ENCODE measurements around the gene DOCK4.

Gene DOCK4

GRCh38 chr7:112053737-112054069 lies 152.5 kb downstream of the DOCK4 start:
- no peak for DNase-seq (ENCODE audit: low read depth in 3 of 3)

DNA sequence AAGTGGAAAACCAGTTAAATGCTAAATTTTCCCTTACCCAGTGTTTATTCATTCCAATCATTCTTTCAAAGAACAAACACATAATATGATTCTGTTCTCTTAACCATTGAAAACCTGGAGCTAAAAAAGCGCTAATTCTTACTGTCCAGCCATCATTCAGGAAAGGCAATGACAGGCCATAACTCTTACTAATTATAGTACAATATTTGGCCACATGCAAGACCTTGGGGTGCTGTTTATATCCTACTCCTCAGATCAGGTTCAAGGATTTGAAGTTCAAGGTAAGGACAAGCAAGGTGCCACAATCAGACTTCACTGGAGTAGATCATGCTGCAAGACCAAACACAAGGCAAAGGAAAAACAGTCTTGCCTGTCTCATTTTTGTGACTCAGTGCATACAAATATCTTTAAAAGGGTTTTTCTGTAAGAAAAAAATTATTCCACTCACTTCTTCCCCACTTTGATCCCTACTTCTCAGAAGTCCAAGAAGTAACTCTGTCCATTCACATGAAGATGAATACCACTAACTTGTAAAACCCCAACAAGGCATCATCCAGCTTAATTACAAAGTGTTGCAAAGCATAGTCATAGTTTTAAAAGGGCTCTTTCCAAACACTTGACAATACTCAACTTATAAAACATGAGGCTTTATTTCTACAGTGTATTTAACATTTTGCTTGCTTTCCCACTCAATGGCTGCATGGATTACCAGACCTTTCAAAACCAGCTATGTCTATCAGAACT lies 153.0 kb downstream of the DOCK4 start:
- no peak for DNase-seq (ENCODE audit: low read depth in 3 of 3)

DNA sequence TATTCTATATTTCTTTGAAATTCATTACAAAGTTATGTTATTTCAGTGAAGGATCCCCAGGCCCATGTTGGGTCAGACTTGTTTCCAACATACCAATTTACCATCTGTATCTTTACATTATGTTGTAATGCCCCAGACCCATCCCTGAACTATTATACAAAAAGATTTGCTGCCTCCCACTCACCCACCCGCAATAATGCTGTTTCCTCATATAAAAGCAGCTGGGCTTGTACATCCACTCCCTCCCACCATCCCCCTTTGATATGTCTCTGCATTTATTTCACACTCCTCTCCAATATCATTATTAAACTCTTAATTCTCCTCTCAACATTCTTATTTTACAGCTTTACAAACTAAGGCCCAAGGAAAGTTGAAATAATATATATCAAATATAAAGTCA lies 153.7 kb downstream of the DOCK4 start:
- DNase-seq (ENCODE audit: low read depth in 3 of 3), result no peak

DNA sequence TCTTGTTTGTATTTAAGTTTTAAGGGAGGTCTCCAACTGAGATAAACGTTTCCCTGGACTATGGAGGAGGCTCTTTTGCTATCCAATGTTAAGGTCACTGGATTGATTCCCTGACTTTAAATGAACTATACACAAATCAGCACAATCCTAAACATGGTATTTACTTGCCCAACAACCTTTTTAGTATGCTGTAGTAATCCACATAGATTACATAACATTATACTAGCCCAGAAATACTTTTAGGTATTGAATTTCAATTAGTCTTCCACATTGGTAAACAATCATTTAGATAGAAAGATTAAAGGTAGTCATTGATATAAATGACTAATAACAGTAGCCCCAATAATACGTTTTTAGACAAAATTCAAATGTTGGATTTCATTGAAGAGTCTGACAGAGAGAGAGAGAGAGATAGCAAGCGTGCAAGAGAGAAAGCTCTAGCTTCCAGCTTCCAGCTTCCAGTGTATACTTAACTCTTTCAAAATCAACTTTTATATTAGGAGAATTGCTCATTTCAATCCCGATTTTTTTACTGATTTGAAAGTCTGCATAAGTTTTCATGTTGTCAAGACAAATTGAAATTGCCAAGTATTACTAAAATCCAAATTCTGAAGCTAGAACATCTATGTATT lies 155.8 kb downstream of the DOCK4 start:
- no peak for DNase-seq (ENCODE audit: low read depth in 3 of 3)

DNA sequence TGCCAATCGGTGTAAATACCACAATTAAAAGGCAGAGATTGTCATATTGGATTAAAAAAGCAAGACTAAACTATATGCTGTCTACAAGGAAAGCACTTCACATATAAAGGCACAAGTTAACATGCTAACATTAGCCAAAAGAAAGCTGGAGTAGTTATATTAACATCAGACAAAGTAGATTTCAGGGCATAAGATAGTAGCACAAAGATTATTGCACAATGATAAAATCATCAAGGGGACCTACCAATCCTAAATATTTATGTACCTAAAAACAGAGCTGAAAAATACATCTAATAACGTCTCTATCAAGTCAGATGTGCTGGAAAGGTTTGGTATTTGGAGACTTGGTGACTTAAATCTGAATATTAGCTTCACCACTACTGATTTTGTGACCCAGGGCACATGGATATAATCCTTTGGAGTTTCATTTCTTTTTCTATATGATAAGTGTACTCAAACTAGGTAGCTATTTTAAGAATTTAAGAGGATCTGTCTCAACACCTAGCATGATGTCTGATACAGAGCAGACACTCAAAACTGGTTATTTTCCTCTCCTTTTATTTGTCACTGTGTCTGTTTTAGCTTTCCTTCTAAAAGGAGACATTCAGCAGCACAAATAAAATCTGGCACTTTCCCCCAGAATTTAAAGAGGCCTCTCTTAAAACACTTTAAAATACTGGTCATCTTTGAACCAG lies 156.5 kb downstream of the DOCK4 start:
- no peak for DNase-seq (ENCODE audit: low read depth in 3 of 3)

GRCh38 chr7:112047421-112047820 lies 158.8 kb downstream of the DOCK4 start:
- DNase-seq (ENCODE audit: low read depth in 3 of 3), result no peak

- no peak for DNase-seq (ENCODE audit: low read depth in 3 of 3)
Measured at GRCh38 chr7:112045222-112045621, 161.0 kb downstream of the DOCK4 start.

DNA sequence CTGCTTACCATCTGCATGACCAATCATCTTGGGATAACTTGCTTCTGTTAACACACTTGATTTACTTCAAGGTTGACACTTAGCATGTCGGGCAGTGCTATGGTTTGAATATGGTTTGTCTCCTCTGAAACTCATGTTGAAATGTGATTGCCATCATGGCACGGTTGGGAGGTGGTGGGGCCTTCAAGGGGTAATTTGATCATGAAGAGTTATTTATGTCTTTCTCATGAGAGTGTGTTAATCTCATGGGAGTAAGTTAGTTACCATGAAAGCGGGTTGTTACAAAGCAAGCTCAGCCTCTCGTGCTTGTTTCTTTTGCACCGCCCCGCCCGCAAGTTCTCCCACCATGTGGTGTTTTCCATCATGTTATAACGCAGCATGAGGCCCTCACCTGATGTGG lies 163.6 kb downstream of the DOCK4 start:
- no peak for DNase-seq (ENCODE audit: low read depth in 3 of 3)

DNA sequence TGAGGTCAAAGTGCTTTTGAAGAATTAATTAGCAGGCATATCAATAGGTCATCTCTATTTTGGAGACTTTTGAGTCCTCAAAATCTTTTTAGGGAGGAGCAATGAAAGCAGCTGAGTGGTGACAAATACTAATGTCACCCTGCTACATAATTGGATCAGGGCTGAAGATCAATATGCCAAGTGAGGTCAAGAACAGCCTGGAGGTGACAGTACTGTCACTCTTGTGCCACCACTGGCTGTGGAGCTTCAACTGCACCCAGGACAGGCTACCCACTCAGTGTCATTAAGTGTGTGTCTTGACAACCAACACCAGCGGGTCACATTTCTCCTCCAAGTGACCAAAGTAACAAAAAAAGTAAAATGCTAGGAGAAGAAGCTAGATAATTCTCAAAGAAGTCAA lies 167.8 kb downstream of the DOCK4 start:
- DNase-seq (ENCODE audit: low read depth in 3 of 3), result no peak

DNA sequence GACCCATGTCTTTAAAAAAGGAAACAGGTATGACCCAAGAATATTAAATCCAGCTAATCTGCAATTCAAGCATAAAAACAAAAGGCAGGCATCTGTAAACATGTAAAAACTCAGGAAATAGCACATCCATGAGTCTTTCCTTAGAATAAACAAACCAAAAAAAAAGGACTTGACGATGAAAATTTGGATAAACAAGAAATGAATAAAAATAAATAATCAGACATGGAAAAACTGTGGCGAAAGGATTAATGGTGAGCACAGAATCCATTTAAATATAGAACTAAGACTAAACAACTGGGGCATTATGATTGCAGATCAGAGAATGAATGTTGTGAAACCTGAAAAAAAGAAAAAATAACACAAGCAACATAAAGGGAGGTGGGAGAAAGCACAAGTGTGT lies 170.1 kb downstream of the DOCK4 start:
- DNase-seq (ENCODE audit: low read depth in 3 of 3), result no peak

DNA sequence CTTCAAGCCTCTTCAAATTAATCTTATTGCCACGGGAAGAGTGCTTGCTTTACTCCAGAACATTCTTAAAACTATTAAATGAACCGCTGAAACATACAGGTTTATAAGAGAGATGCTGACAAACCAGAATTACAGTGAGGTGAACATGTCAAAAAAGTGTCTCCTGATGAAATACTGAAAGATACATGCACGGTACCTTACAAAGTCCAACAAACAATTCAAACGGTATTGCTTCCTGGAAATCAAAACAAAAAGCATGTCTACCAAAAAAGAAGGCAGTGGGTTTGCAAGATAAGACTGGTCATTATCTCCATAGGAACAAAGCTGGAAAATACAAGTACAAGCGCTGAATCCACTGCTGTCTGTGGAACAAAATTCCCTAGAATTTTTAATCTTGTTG lies 174.5 kb downstream of the DOCK4 start:
- no peak for DNase-seq (ENCODE audit: low read depth in 3 of 3)

GRCh38 chr7:112025556-112025955 lies 180.6 kb downstream of the DOCK4 start:
- DNase-seq (ENCODE audit: low read depth in 3 of 3), result no peak

DNA sequence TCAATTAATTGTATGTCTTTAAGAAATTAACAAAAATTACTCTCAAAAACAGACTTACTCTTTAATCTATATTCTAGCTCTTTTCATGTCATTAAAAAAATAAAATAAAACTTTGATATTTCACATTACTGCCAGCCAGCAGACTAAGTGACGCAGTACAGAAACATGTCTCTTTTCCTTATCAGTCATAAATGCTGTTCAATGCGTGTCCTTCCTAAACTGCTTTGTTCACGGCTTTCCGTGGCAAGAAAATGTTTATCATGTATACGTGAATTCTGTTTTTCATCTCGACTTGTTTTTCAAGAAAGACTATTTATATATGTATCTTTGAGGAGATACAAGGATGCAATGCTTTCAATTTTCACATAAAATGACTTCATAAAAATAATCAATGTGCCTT lies 182.4 kb downstream of the DOCK4 start:
- no peak for DNase-seq (ENCODE audit: low read depth in 3 of 3)

DNA sequence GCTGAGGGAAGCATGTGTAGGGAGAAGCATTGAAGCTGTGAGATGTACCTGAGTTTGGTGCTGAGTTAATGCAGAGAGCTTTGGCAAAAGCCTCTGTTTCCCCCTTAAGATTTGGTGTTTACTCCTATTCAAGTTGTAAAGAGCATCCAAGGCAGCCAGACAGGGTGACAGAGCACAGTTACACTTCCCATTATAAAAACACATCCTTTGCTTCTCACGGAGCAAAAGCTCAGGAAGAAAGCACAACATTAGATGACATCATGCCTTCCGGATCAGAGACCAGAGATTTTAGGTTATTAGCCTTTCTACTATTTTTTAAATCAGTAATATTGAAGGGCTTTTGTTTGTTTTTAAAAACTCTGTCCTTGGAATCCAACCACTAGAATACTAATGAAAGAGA lies 182.9 kb downstream of the DOCK4 start:
- DNase-seq (ENCODE audit: low read depth in 3 of 3), result no peak

- DNase-seq (ENCODE audit: low read depth in 3 of 3), result no peak
Measured at GRCh38 chr7:112022128-112022527, 184.1 kb downstream of the DOCK4 start.

- no peak for DNase-seq (ENCODE audit: low read depth in 3 of 3)
Measured at GRCh38 chr7:112021379-112022044, 184.7 kb downstream of the DOCK4 start.

- no peak for DNase-seq (ENCODE audit: low read depth in 3 of 3)
Measured at GRCh38 chr7:112020800-112021199, 185.4 kb downstream of the DOCK4 start.

DNA sequence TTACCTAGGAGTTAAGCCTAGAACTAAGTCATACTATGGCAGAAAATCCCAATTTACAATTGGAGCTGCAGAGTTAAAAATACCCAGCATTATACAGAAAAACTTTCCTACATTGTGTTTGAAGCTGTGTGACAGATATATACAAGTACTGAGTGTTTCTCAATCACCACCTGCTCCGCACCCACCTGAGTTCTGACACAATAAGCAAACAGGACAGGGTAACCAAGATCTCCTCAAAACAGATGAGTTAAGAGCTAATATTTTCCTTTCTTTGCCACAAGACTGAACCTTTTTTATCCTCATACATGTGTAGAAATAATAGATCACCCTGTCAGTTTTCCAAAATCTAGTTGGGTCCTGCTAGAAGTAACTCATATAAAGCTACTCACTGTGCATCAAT lies 186.3 kb downstream of the DOCK4 start:
- DNase-seq (ENCODE audit: low read depth in 3 of 3), result no peak

DNA sequence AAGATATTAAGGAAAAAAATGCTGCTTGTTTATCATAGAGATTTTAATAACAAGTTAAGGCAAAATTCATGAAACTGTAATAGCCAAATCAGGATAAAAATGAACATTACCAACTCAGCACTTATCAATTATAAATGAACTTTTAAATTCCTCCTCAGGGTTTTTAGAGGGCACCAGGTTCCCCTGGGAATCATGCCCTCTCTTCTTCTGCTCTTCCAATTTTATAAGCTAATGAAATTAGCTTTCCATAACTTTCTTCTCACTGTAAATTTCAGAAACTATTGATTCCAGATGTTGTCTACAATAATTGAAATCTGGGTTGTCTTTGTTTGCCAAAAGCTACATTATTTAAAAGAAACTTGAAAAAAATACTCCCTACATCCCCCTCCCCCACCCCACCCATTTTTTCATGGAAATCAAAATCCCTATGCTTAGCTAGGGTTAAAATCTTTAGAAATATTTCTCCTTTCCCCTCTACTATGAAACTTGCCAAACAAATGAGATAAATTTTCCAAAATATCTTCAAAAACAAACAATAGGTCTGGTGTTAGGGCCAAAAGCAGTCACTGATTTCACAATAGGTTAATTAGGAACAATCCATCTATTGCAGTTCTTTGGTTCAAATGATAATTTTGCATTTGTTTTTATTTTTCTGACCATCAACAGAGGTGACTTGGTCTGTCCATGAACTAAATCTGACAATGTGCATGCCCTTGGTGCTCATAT lies 187.7 kb downstream of the DOCK4 start:
- DNase-seq (ENCODE audit: low read depth in 3 of 3), result no peak

GRCh38 chr7:112015146-112015545 lies 191.1 kb downstream of the DOCK4 start:
- no peak for DNase-seq (ENCODE audit: low read depth in 3 of 3)

GRCh38 chr7:112014347-112014746 lies 191.9 kb downstream of the DOCK4 start:
- no peak for DNase-seq (ENCODE audit: low read depth in 3 of 3)

DNA sequence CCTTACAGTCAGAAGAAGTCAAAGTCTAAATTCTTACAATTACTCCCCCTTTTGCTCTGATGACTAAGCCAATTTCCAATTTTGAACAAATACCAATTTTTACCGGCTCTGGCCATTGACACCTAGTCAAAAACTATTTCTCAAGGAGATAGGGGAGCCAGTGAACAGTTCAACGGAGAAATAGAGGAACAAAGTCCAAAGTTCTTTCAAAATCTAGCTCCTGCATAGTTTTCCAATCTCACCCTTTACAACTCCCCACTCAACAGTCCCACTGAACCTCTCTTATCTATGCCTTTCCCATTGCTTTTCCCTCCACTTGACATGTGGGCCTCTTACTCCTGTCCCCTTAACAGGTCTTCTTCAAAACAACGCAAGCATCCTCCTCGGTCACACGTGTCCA lies 192.9 kb downstream of the DOCK4 start:
- DNase-seq (ENCODE audit: low read depth in 3 of 3), result no peak

Data from stimulated activated CD4-positive, alpha-beta T cell treated with anti-CD3 and anti-CD28 coated beads, TNF-alpha, amount 100 ng/mL, for 24 hours (primary cell).